ENCODE data around the gene DOCK4.

DOCK4 gene

GRCh38 chr7:112012242-112012641 is 194.0 kb downstream of the DOCK4 start:
- no peak for DNase-seq (ENCODE audit: low read depth)

- no peak for DNase-seq (ENCODE audit: low read depth)
These were observed 195.2 kb downstream of the DOCK4 start for GRCh38 chr7:112010994-112011393.

GRCh38 chr7:112010109-112010508 is 196.1 kb downstream of the DOCK4 start:
- DNase-seq (ENCODE audit: low read depth): no peak

GRCh38 chr7:112009081-112009480 is 197.1 kb downstream of the DOCK4 start:
- DNase-seq (ENCODE audit: low read depth): no peak

GRCh38 chr7:112007185-112007584 is 199.0 kb downstream of the DOCK4 start:
- no peak for DNase-seq (ENCODE audit: low read depth)

- no peak for DNase-seq (ENCODE audit: low read depth)
These were observed 200.1 kb downstream of the DOCK4 start for GRCh38 chr7:112006071-112006470.

GRCh38 chr7:112005205-112005775 is 200.9 kb downstream of the DOCK4 start:
- no peak for DNase-seq (ENCODE audit: low read depth)

GRCh38 chr7:112001091-112001826 is 204.9 kb downstream of the DOCK4 start:
- DNase-seq (ENCODE audit: low read depth): no peak

- no peak for DNase-seq (ENCODE audit: low read depth)
These were observed 207.9 kb downstream of the DOCK4 start for GRCh38 chr7:111998326-111998725.

GRCh38 chr7:111997546-111997945 is 208.7 kb downstream of the DOCK4 start:
- no peak for DNase-seq (ENCODE audit: low read depth)

- DNase-seq (ENCODE audit: low read depth): no peak
These were observed 213.6 kb downstream of the DOCK4 start for GRCh38 chr7:111992601-111993000.

- DNase-seq (ENCODE audit: low read depth): no peak
These were observed 215.6 kb downstream of the DOCK4 start for GRCh38 chr7:111990643-111991042.

GRCh38 chr7:111987886-111988285 is 218.3 kb downstream of the DOCK4 start:
- DNase-seq (ENCODE audit: low read depth): no peak

GRCh38 chr7:111987115-111987826 is 218.9 kb downstream of the DOCK4 start:
- DNase-seq (ENCODE audit: low read depth): no peak

GRCh38 chr7:111986601-111987000 is 219.6 kb downstream of the DOCK4 start:
- DNase-seq (ENCODE audit: low read depth): no peak

GRCh38 chr7:111985798-111986197 is 220.4 kb downstream of the DOCK4 start:
- no peak for DNase-seq (ENCODE audit: low read depth)

- no peak for DNase-seq (ENCODE audit: low read depth)
These were observed 223.4 kb downstream of the DOCK4 start for GRCh38 chr7:111982804-111983203.

GRCh38 chr7:111982133-111982532 is 224.1 kb downstream of the DOCK4 start:
- DNase-seq (ENCODE audit: low read depth): no peak

- DNase-seq (ENCODE audit: low read depth): no peak
These were observed 225.5 kb downstream of the DOCK4 start for GRCh38 chr7:111980725-111981124.

GRCh38 chr7:111975346-111975745 is 230.9 kb downstream of the DOCK4 start:
- no peak for DNase-seq (ENCODE audit: low read depth)

GRCh38 chr7:111960984-111961383 is 245.2 kb downstream of the DOCK4 start:
- no peak for DNase-seq (ENCODE audit: low read depth)

GRCh38 chr7:111958896-111959295 is 247.3 kb downstream of the DOCK4 start:
- no peak for DNase-seq (ENCODE audit: low read depth)

- no peak for DNase-seq (ENCODE audit: low read depth)
These were observed 247.8 kb downstream of the DOCK4 start for GRCh38 chr7:111958431-111958830.
